Germinal center (tissue), 1 donor: ENCODE results near the gene THOC5.
"Not testable (repeated sequence)": the region's sequence is repeated elsewhere in the genome, so short reads cannot be mapped to it uniquely, and the experiment has no call there.

Experiments used
- DNase-seq: peaks from one replicate; pipeline ENCODE4 v3.0.0; 2012; ENCODE audit warnings: mixed read lengths, low spot score

The THOC5 gene

DNA sequence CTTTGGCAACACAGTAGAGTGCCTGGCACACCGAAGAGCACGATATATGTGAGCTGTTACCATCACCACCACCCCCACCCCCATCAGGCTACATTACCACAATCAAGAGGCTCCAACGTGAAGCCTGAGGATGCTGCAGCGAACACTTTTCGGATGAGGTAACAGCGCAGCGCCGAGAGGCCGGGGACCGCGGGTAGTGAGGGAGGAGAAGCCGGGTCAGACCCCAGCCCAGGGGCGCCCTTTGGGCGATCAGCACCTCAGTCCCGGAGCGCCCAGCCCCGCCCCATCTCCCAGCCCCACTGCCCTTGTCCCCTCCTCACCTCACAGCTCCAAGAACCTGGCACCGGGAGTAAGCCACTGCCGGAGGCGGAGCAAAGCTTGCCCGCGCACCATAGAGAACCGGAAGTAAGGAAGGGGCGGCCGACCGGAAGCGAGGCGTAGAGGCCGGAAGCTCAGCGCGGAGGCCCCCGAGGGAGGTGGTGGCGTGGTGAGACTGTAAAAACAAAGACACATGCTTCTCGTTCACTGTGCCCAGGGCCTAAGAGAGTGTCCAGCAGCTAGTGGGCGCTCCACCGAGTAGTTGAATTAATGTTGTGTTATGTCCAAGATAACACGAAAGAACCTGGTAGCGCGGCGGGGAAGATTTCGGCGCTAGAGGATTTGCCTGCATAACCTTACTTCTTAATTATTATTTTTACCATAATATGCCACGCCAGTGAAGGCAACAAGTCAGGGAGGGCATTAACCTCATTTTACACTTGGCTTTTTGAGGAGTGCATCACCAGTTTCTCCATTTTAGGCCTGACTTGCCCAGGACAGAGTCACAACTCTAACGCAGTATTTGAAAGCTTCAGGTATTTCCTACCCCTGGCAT is at the start of gene THOC5:
THOC5 (minus strand) TSS at position 407 of the 874 bp plus-strand sequence. CDS start 4,610 bp downstream, outside the sequence.
- peak; percentile 91 for DNase-seq

- no peak for DNase-seq
Observed at GRCh38 chr22:29598684-29599020, 45.1 kb upstream of the THOC5 start.

- not testable (repeated sequence) for DNase-seq
Observed at GRCh38 chr22:29597871-29598683, 44.5 kb upstream of the THOC5 start.

DNA sequence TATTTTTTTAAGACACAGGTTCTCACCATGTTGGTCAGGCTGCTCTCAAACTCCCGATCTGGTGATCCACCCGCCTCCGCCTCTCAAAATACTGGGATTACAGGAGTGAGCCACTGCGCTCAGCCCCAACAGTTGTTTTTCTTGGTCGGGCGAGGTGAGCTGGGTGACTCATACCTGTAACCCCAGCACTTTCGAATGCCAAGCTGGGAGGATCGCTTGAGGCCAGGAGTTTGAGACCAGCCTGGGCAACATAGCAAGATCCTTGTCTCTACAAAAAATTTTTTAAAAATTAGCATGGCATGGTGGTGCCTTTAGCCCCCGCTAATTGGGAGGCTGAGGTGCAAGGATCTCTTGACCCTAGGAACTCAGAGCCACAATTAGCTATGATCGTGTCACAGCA is 42.9 kb upstream of the THOC5 start:
- DNase-seq, result no peak

DNA sequence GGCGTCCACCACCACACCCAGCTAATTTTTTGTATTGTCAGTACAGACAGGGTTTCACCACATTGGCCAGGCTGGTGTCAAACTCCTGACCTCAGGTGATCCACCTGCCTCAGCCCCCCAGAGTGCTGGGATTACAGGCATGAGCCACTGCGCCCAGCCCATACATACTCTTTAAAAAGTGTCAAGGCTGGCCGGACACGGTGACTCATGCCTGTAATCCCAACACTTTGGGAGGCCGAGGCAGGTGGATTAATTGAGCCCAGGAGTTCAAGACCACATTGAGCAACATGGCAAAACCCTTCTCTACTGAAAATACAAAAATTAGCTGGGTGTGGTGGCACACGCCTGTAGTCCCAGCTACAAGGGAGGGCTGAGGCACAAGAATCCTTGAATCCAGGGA is 40.9 kb upstream of the THOC5 start:
- DNase-seq, result not testable (repeated sequence)

- no peak for DNase-seq
Observed at GRCh38 chr22:29593923-29594322, 40.4 kb upstream of the THOC5 start.

DNA sequence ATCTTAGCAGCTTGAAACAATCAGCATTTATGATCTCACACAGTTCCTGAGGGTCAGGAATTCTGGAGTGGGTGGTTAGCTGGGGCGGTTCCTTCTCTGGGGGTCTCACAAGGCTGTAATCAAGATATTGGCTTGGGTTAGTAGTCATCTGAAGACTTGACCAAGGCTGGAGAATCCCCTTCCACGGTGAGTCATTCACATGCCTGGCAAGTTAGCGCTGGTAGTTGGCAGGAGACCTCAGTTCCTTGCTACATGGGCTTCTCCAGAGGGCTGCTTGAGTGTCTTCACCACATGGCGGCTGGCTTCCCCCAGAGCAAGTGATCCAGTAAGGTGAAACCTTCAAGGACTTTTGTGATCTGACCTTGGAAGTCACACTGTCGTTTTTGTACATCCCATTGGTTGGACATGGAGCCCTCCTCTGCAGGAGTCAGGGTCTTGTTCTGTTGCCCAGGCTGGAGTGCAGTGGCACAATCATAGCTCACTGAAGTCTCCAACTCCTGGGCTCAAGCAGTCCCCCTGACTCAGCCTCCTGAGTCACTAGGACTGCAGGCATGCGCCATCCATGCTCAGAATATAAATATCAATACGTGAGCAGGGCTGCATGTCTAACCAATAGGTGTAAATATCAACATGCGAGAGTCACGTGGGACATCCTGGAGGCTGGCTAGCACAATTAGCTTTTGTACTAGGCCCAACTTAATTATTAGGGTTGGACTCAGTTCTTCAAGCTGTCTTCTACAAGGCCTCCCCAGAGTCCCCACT is 34.6 kb upstream of the THOC5 start:
- no peak for DNase-seq

DNA sequence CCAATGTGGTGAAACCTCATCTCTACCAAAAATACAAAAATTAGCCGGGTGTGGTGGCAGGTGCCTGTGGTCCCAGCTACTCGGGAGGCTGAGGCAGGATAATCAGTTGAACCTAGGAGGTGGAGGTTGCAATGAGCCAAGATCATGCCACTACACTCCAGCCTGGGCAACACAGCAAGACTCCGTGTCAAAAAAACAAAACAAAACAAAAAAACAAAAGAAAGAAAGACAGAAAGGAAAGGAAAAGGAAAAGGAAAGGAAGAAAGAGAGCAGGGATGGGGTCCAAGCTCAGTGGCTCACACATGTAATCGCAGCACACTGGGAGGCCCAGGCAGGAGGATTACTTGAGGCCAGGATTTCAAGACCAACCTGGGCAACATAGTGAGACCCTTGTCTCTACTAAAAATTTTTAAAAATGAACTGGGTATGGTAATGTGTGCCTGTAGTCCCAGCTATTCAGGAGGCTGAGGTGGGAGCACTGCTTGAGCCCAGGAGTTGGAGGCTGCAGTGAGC is 32.7 kb upstream of the THOC5 start:
- DNase-seq, result not testable (repeated sequence)

- no peak for DNase-seq
Observed at GRCh38 chr22:29584975-29585374, 31.4 kb upstream of the THOC5 start.

DNA sequence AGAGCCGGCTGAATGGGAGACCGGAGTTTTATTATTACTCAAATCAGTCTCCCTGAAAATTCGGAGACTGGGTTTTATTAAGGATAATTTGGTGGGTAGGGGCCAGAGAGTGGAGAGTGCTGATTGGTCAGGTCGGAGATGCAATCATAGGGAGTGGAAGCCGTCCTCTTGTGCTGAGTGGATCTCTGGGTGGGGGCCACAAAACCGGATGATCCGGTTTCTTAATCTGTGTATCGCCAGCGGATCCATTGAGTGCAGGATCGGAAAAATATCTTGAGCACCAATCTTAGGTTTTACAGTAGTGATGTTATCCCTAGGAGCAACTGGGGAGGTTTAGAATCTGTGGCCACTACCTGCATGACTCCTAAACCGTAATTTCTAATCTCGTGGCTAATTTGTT is 28.2 kb upstream of the THOC5 start:
- DNase-seq, result no peak

- peak; percentile 18 for DNase-seq
Observed at GRCh38 chr22:29580200-29580810, 26.7 kb upstream of the THOC5 start.

DNA sequence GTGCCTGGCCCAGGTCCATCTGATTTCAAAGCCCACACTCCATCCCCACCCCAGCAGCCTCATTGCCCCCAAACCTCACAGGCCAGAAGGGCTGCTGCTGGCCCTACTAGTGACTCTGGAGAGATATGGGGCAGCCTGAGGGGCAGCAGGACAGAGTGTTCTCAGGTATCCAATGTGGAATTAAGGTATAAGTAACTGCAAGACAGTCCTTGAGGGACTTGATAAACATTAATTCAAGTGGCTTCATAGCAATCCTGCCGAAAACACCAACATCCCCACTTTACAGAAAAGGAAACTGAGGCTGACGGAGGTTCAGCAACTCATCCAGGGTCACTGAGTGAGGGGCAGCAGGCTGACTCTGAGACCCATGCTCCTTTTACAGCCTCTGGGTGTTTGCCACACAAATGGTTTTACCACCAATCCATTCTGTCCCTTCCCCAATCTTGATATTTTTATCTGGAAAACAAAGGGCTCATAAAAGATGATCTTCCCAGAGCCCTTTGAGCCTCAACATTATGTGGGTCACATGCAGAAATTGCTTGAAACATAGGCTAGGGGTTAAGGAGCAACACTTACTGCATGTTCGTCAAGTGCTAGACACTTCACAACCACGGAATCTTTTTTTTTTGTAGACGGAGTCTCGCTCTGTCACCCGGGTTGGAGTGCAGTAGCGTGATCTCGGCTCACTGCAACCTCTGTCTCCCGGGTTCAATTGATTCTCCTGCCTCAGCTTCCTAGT is 25.1 kb upstream of the THOC5 start:
- DNase-seq, result no peak

- DNase-seq, result no peak
Observed at GRCh38 chr22:29574762-29575450, 21.3 kb upstream of the THOC5 start.

DNA sequence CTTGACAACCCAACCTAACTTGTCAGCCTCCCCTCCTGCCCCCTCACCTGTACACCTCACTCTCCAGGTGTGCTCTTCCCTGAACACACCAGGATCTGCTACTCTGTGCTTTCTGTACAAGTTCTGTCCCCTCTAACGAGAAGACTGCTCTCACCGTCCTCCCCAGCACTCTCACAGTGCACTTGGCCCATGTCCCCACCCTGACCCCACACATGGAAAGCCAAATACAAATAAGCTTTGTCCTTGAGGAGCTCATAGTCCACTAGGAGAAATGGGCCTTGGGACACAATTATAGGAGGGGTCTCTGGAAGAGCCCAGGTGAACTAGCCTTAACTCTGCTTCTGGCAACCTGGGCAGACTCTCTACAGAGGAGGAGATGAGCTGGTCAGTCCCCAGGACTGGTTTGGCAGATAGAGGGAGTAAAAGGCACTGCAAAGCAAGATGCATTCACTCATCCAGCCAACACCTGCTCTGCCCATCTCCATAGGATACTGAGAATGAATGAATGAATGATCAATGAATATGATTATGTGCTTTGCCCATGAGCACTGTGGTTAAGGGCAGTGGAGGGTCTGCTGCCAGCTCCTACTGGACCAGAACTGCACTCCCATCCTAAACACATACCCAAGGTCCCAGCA is 17.5 kb upstream of the THOC5 start:
- no peak for DNase-seq

DNA sequence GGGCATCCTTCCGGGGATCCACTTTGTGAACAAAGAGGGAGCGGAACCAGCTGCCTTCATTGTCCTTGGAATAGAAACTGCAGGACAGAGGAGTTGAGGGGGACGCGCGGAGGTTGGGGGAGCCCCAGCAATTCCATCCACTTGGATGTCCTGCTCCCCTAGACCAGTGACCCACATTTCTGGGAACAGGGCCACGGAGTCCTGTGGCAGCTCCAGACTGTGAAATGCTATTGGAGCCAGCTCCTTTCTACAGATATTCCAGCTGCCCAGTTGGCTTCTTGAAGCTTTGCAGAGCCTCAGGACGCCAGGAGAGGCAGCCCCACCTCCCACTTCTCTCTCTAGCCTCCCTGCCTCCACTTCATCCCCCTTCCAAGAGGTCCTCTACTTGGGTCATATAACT is 16.9 kb upstream of the THOC5 start:
- no peak for DNase-seq

GRCh38 chr22:29569011-29569678 is 15.6 kb upstream of the THOC5 start:
- no peak for DNase-seq

- DNase-seq, result no peak
Observed at GRCh38 chr22:29567338-29567737, 13.8 kb upstream of the THOC5 start.

- not testable (repeated sequence) for DNase-seq
Observed at GRCh38 chr22:29566513-29566912, 13.0 kb upstream of the THOC5 start.
